HG02763 (cell line): ENCODE results near the gene RNU6-9.
A peak's percentile ranks its signal among the peaks of the same experiment; 100 is the strongest.
"Not testable (repeated sequence)": the region's sequence is repeated elsewhere in the genome, so short reads cannot be mapped to it uniquely, and the experiment has no call there.

ENCODE experiments used
- ATAC-seq: cut with Tn5 transposase; IDR thresholded peaks from one replicate; pipeline ENCODE4 v1.9.1; 2021; ENCODE audit warnings: mild to moderate bottlenecking, moderate library complexity; ENCODE audit not compliant: unreplicated experiment

The RNU6-9 gene

DNA sequence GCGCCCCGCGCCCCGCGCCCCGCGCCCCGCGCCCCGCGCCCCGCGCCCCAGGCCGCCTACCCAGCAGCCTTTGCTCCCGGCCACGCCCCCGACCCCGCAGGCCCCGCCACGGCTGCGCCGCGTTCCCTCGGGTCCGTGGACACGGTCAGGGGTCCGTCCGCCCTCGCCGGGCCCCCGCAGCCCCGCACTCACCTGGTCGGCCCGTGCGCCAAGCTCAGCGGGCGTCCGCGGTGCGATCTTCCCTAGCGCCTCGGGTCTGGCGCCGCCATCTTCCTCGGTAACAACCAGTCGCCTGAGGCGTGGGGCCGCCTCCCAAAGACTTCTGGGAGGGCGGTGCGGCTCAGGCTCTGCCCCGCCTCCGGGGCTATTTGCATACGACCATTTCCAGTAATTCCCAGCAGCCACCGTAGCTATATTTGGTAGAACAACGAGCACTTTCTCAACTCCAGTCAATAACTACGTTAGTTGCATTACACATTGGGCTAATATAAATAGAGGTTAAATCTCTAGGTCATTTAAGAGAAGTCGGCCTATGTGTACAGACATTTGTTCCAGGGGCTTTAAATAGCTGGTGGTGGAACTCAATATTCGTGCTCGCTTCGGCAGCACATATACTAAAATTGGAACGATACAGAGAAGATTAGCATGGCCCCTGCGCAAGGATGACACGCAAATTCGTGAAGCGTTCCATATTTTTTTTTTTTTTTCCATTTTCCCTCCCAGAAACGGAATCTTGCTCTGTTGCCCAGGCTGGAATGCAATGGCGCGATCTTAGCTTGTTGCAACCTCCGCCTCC is at the start of gene RNU6-9, which contains the start of gene MED16:
Gene RNU6-9 (plus strand): TSS at position 591 of the 796 bp plus-strand sequence.
Gene MED16 (minus strand): TSS at position 294 of the 796 bp plus-strand sequence. CDS start 2,056 bp downstream, outside the sequence.
- ATAC-seq = peak; percentile 82

DNA sequence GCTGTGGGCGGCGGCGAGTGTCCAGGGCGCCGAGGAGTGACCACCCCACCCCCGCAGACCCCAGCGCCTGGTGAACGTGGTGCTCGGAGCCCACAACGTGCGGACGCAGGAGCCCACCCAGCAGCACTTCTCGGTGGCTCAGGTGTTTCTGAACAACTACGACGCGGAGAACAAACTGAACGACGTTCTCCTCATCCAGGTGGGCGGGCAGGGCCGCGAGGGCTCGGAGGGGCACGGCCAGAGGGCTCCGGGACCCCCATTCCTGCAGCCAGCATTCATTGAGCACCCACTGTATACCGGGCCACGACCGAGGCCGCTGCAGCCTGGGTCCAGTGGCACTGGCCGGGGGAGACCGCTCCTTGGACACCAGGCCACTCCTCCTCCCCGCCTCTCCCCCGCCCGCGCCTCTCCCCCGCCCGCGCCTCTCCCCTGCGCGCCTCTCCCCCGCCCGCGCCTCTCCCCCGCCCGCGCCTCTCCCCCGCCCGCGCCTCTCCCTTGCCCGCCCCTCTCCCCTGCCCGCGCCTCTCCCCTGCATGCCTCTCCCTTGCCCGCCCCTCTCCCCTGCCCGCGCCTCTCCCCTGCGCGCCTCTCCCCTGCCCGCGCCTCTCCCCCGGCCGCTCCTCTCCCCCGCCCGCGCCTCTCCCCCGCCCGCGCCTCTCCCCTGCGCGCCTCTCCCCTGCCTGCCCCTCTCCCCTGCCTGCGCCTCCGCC is 49.3 kb upstream of the RNU6-9 start:
- ATAC-seq = no peak

DNA sequence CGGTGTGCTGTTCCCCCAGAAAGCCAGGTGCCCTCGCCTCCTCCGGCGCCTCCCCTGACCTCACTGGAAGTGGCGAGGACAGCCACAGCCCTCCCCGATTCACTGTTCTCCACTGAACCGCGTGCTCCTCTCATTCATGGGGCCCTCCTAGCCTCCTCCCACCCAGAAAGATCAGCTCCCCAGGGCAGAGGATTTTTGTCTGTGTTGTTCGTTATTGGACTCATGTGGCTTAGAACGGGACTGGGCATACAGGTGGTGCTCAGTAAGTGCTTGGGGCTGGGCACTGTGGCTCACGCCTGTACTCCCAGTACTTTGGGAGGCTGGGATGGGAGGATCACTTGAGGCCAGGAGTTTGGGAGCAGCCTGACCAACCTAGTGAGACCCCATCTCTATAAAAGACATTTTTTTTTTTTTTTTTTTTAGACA is 48.7 kb upstream of the RNU6-9 start:
- ATAC-seq = no peak

DNA sequence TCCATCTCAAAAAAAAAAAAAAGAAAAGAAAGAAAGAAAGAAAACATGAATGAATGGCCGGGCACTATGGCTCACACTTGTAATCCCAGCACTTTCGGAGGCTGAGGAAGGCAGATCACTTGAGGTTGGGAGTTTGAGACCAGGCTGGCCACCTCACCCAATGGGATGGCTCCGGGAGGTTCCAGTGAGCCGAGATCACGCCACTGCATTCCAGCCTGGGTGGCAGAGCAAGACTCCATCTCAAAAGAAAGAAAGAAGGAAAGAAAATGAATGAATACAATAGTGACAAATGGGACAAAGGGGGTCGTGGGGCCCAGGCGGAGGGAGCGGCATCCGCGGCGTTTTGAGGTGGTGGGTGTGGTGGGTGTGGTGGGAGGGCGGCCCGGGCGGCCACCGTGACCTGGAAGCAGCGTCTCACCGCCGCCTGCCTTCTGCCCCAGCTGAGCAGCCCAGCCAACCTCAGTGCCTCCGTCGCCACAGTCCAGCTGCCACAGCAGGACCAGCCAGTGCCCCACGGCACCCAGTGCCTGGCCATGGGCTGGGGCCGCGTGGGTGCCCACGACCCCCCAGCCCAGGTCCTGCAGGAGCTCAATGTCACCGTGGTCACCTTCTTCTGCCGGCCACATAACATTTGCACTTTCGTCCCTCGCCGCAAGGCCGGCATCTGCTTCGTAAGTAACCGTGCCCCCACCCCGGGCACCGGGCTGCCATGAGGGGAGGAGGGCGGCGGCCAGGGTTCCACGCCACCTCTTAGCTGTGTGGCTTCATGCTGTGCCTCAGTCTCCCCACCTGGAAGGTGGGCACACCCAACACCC is 47.4 kb upstream of the RNU6-9 start:
- no peak for ATAC-seq

DNA sequence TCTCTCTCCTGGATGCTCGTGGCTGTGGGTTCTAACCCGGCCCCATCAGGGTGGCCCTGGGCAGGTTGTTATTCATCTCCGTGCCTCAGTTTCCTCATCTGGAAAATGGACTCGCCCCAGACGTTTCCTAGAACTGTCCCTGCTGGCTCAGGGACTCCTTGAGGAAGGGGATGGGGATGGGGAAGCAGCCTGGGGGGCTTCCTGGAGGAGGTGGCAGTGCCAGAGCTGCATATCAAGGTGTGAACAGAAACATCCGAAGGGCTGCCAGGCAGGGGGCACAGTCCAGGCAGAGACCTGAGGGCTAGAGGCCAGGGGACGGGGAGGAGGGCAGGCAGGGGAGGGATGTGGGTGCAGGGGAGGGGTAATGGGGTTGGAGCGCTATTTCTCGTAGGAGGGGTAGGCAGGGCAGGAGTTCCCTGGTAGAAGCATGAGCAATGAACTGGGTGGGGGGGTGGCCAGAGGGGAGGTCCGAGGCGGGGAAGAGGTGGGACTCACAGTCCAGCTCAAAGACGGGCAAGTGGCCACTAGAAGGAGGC is 44.8 kb upstream of the RNU6-9 start:
- ATAC-seq = no peak

DNA sequence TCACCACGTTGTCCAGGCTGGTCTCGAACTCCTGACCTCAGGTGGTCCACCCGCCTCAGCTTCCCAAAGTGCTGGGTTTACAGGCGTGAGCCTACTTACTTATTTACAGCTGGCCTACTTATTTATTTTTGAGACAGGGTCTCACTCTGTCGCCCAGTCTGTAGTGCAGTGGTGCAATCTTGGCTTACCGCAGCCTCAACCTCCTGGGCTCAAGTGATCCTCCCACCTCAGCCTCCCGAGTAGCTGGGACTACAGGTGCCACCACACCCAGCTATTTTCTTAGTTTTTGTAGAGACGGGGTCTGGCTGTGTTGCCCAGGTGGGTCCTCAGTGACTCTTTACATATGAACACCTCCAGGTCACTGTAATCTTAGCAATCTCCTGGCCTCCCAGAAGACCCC is 44.1 kb upstream of the RNU6-9 start:
- not testable (repeated sequence) for ATAC-seq

DNA sequence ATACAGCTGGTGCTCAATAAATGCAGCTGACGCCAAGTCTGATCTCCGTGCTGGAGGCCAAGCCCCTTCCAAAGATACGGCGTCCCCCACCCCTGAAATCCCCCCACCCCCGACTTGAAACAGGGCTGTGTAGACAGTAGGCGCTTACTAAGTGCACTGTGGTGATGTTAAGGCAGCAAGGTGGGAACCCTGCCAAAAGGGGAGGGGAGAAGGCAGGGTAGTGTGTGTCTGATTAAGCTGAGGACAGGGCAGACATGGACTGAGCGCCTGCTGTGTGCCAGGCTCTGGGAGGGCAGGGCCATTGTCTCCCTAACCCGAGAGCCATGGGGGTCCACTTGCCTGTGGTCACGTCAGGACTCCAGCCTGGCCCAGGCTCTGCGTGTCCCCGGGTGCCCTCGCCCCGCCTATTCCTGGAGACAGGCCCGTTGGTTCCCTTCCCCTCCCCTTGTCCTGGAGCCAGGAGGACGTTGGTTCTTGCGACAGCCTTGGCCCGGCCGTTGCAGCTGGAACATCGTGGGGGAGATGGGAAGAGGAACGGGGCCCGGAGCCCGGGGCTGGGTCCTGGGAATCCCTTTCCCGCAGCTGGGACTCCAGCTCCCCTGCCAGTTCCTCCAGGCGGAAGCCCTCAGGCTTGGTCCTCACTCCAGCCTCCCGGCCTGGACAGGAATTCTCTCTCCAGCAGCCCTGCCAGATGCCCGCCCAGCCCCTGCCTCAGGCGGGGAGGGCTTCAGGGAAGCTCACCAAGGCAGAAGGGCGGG is 42.9 kb upstream of the RNU6-9 start:
- ATAC-seq = no peak

DNA sequence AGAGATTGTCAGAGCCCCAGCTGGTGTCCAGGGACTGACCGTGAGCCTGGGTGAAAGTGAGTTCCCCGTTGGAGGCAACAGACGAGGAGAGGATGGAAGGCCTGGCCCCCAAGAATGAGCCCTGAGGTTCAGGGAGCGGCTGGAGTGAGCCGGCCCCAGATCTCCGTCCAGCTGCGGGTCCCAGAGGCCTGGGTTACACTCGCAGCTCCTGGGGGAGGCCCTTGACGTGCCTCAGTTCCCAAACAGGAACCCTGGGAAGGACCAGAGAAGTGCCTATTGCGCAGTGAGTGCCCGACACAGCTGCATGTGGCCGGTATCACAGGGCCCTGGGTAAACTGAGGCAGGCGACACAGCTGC is 42.3 kb upstream of the RNU6-9 start:
- ATAC-seq = no peak

DNA sequence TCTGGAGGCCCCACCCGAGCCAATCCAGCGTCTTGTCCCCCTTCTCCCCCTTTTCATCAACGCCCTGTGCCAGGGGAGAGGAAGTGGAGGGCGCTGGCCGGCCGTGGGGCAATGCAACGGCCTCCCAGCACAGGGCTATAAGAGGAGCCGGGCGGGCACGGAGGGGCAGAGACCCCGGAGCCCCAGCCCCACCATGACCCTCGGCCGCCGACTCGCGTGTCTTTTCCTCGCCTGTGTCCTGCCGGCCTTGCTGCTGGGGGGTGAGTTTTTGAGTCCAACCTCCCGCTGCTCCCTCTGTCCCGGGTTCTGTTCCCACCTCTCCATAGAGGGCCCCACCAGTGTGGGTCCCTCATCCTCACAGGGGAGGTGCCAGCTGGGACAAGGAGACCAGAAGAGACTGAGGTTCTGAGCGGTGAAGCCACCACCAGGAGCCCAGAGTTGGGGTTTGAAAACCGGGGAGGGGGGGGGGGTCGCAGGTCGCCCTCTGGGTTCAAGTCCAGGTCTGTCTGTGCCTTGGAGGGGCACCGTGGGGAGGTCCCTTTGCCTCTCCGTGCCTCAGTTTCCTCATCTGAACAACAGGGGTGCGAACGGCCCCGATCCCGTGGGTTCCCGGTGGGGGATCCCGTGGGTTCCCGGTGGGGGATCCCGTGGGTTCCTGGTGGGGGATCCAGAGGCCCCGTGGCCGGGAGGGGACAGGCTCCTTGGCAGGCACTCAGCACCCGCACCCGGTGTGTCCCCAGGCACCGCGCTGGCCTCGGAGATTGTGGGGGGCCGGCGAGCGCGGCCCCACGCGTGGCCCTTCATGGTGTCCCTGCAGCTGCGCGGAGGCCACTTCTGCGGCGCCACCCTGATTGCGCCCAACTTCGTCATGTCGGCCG is 40.9 kb upstream of the RNU6-9 start, which contains the start of gene ELANE:
Gene ELANE (plus strand): TSS at position 168 of the 878 bp plus-strand sequence. CDS start 26 bp downstream, at position 194.
- no peak for ATAC-seq

DNA sequence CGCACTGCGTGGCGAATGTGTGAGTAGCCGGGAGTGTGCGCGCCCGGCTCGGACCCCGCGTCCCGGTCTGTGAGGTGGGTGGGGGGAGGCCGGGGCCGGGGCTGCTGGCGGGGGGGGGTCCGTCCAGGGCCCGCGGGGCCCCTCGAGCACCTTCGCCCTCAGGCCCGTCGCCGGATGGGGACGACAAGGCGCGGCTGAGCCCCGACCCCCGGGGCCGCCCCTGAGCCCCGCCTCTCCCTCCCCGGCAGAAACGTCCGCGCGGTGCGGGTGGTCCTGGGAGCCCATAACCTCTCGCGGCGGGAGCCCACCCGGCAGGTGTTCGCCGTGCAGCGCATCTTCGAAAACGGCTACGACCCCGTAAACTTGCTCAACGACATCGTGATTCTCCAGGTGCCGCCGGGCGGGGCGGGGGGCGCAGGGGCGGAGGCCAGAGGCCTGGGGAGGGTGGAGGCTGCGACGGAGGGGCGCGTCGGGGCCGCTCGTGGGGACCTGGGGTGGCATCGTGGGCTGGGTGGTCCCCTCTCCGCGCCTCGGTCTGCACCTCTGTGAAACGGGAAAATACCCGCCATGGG is 40.2 kb upstream of the RNU6-9 start:
- no peak for ATAC-seq

DNA sequence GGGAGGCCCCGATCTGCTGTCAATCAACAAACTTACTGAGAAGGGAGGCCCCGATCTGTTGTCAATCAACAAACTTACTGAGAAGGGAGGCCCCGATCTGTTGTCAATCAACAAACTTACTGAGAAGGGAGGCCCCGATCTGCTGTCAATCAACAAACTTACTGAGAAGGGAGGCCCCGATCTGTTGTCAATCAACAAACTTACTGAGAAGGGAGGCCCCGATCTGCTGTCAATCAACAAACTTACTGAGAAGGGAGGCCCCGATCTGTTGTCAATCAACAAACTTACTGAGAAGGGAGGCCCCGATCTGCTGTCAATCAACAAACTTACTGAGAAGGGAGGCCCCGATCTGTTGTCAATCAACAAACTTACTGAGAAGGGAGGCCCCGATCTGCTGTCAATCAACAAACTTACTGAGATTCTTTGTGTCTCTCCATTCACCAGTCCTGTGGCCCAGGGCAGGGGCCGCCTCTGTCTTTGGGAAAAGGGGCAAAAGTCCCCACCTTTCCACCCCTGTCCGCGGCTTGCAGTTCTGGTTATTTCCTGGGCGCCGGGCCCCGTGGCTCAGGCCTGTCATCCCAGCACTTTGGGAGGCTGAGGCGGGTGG is 39.6 kb upstream of the RNU6-9 start:
- not testable (repeated sequence) for ATAC-seq

DNA sequence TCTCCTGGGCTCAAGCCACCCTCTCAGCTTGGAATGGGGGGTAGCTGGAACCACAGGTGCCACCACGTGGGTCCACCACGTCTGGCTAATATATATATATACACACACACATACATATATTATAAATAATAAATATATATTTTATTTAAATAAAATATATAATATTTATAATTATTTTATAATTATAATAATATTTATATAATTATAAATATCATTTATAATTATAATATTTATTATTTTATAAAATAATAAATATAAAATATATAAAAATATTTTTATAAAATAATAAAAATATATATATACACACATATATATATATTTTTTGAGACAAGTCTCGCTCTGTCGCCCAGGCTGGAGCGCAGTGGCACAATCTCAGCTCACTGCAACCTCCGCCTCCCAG is 38.7 kb upstream of the RNU6-9 start:
- no peak for ATAC-seq

DNA sequence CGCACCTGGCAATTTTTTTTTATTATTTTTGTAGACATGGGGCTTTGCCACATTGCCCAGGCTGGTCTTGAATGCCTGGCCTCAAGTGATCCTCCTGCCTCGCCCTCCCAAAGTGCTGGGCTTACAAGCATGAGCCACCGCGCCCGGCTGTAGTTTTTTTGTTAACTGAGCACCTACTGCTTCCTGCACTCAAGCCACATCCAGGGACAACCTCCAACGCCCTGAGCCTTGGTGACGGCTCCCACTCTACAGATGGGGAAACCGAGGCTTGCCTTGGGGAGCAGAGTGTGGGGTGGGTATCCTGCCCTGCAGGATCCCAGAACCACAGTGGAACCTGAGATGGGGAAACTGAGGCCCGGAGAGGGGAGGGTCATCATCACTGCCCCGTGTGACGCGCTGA is 38.1 kb upstream of the RNU6-9 start:
- ATAC-seq = no peak

DNA sequence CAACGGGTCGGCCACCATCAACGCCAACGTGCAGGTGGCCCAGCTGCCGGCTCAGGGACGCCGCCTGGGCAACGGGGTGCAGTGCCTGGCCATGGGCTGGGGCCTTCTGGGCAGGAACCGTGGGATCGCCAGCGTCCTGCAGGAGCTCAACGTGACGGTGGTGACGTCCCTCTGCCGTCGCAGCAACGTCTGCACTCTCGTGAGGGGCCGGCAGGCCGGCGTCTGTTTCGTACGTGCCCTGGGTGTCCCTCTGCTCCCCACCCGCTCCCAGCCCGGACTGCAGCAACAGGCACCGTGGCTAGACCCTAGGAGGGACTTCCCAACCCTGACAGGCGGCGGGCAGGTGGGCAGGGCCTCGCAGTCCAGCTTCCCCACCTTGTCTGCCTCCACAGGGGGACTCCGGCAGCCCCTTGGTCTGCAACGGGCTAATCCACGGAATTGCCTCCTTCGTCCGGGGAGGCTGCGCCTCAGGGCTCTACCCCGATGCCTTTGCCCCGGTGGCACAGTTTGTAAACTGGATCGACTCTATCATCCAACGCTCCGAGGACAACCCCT is 37.6 kb upstream of the RNU6-9 start:
- ATAC-seq = no peak

DNA sequence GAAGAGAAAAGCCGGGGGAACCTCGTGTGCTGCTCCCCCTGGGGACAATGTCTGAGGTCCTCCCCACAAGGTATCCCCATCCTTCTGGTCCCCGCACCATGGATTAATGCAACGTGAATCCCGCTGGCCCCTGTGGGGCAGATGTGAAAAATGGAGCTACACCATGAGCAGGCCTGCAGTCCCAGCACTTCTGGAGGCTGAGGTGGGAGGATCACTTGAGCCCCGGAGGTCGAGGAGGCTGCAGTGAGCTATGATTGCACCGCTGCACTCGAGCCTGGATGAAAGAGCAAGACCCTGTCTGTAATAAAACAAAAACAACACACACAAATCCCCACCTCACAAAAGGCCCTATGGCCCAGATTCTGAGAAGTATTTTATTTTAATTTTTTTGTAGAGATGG is 35.0 kb upstream of the RNU6-9 start:
- no peak for ATAC-seq

DNA sequence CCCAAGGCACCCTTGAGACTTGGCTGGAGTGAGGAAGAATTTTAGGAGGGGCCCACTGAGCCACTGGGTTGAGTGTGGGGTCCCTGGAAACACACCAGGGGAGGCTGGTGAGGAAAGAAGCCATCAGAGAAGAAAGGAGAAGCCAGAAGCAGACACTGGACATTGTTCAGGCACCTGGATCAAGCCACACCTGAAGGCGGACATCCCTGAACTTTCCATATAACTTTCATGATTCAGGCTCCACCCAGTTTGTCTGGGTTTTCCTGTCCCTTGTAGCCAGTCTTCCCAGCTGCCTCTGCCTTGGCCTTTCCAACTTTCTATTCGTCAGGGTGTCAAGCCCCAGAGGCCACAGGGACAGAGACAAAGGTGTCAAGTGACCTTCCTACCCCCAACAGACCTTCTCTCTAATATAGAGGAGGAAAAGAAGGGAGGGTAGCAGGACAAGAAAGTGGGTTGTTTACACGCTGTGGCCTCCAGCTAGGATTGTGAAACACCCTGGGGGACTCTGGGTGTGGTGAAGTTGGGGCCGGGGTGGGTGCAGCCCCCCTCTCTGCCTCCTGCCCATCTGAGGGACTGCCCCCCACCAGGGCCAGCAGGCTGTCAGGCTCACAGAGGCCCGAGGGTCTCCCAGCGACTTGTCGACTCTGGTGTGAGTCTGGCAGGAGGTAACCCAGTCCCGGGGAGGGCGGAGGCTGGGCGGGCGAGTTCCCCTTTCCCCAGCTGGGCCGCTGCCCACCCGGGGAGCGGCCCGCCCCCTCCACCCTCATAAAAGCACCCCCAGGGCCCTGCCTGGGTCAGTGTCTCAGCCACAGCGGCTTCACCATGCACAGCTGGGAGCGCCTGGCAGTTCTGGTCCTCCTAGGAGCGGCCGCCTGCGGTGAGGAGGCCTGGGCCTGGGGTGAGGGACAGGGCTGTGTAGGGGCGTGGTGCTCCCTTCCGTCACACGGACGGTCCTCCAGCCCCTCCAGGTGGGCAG is 34.1 kb upstream of the RNU6-9 start, which contains the start of gene CFD:
Gene CFD (plus strand): TSS at position 797 of the 976 bp plus-strand sequence. CDS start 26 bp downstream, at position 823.
- no peak for ATAC-seq
